ENCODE measurements around the gene TACSTD2. TPM values are rescaled to one million over a fixed set of nuclear protein-coding genes. Genes with fewer than 3 reads are reported as not detected.

Gene TACSTD2
- total RNA-seq, 1 experiment from 2014 or later, result not detected

GRCh38 chr1:58596631-58597052 lies 19.6 kb upstream of the TACSTD2 start:
- Histone ChIP-seq H3K27ac (ENCODE audit: low read depth, low read length, poor library complexity, severe bottlenecking) (no peak overlapping the region), H3K9me3 (ENCODE audit: low read depth, low read length, poor library complexity, severe bottlenecking) (no peaks in the 10 kb centered on the region), H3K4me3 (ENCODE audit: low read depth, low read length, poor library complexity, severe bottlenecking) (no peak overlapping the region), H3K27me3 (replicated peaks; ENCODE audit: insufficient read depth, low read depth, low read length, poor library complexity) (no peaks in the 10 kb centered on the region), H3K36me3 (ENCODE audit: insufficient read depth, low read length, poor library complexity, severe bottlenecking) (no peaks in the 10 kb centered on the region), H3K4me1 (ENCODE audit: insufficient read depth, low read length, poor library complexity, severe bottlenecking) (no peaks in the 10 kb centered on the region)
- CTCF ChIA-PET, result no interaction called here
- DNase-seq (ENCODE audit: low spot score), result no peak
- intact Hi-C loops (cut with micrococcal nuclease; ENCODE audit: unreplicated experiment), result no loop called here
- no peak for TF ChIP-seq CTCF (conservative IDR thresholded peaks at IDR 0.05; ENCODE audit: low read depth, low read length)
- no peak for TF ChIP-seq EZH2 (IDR thresholded peaks at IDR 0.05; ENCODE audit: borderline replicate concordance, low read depth, low read length, poor library complexity, severe bottlenecking)
- no TSS peak for BruUV-seq (replicated peaks)
- POLR2A ChIA-PET (ENCODE audit: low non-redundant PET), result no interaction called here

GRCh38 chr1:58594546-58594945 lies 17.5 kb upstream of the TACSTD2 start:
- H3K36me3 ChIP-seq (ENCODE audit: insufficient read depth, low read length, poor library complexity, severe bottlenecking), result no peaks in the 10 kb centered on the region
- H3K4me1 ChIP-seq (ENCODE audit: insufficient read depth, low read length, poor library complexity, severe bottlenecking), result no peaks in the 10 kb centered on the region
- intact Hi-C loops (cut with micrococcal nuclease; ENCODE audit: unreplicated experiment), result no loop called here
- no peak overlapping the region for H3K27ac ChIP-seq (ENCODE audit: low read depth, low read length, poor library complexity, severe bottlenecking)
- H3K4me3 ChIP-seq (ENCODE audit: low read depth, low read length, poor library complexity, severe bottlenecking), result no peak overlapping the region
- H3K27me3 ChIP-seq (replicated peaks; ENCODE audit: insufficient read depth, low read depth, low read length, poor library complexity), result no peaks in the 10 kb centered on the region
- no TSS peak for BruUV-seq (replicated peaks)
- no peak for DNase-seq (ENCODE audit: low spot score)
- TF ChIP-seq CTCF (conservative IDR thresholded peaks at IDR 0.05; ENCODE audit: low read depth, low read length) (no peak), EZH2 (IDR thresholded peaks at IDR 0.05; ENCODE audit: borderline replicate concordance, low read depth, low read length, poor library complexity, severe bottlenecking) (no peak)
- H3K9me3 ChIP-seq (ENCODE audit: low read depth, low read length, poor library complexity, severe bottlenecking), result no peaks in the 10 kb centered on the region
- ChIA-PET CTCF (no interaction called here), POLR2A (ENCODE audit: low non-redundant PET) (no interaction called here)

GRCh38 chr1:58592522-58593134 lies 15.6 kb upstream of the TACSTD2 start:
- Histone ChIP-seq H3K27me3 (replicated peaks; ENCODE audit: insufficient read depth, low read depth, low read length, poor library complexity) (no peaks in the 10 kb centered on the region), H3K4me1 (ENCODE audit: insufficient read depth, low read length, poor library complexity, severe bottlenecking) (no peaks in the 10 kb centered on the region), H3K27ac (ENCODE audit: low read depth, low read length, poor library complexity, severe bottlenecking) (no peak overlapping the region), H3K9me3 (ENCODE audit: low read depth, low read length, poor library complexity, severe bottlenecking) (no peaks in the 10 kb centered on the region), H3K36me3 (ENCODE audit: insufficient read depth, low read length, poor library complexity, severe bottlenecking) (no peaks in the 10 kb centered on the region), H3K4me3 (ENCODE audit: low read depth, low read length, poor library complexity, severe bottlenecking) (no peak overlapping the region)
- intact Hi-C loops (cut with micrococcal nuclease; ENCODE audit: unreplicated experiment), result no loop called here
- ChIA-PET CTCF (no interaction called here), POLR2A (ENCODE audit: low non-redundant PET) (no interaction called here)
- no peak for TF ChIP-seq EZH2 (IDR thresholded peaks at IDR 0.05; ENCODE audit: borderline replicate concordance, low read depth, low read length, poor library complexity, severe bottlenecking)
- no TSS peak for BruUV-seq (replicated peaks)
- DNase-seq (ENCODE audit: low spot score), result peak; percentile 18

- ChIA-PET CTCF (no interaction called here), POLR2A (ENCODE audit: low non-redundant PET) (no interaction called here)
- intact Hi-C loops (cut with micrococcal nuclease; ENCODE audit: unreplicated experiment), result no loop called here
- no peak overlapping the region for H3K4me3 ChIP-seq (ENCODE audit: low read depth, low read length, poor library complexity, severe bottlenecking)
- no peak for DNase-seq (ENCODE audit: low spot score)
- no peaks in the 10 kb centered on the region for H3K9me3 ChIP-seq (ENCODE audit: low read depth, low read length, poor library complexity, severe bottlenecking)
- H3K27ac ChIP-seq (ENCODE audit: low read depth, low read length, poor library complexity, severe bottlenecking), result no peak overlapping the region
- no peaks in the 10 kb centered on the region for H3K27me3 ChIP-seq (replicated peaks; ENCODE audit: insufficient read depth, low read depth, low read length, poor library complexity)
- no peaks in the 10 kb centered on the region for H3K36me3 ChIP-seq (ENCODE audit: insufficient read depth, low read length, poor library complexity, severe bottlenecking)
- no TSS peak for BruUV-seq (replicated peaks)
- TF ChIP-seq EZH2 (IDR thresholded peaks at IDR 0.05; ENCODE audit: borderline replicate concordance, low read depth, low read length, poor library complexity, severe bottlenecking) (no peak), CTCF (conservative IDR thresholded peaks at IDR 0.05; ENCODE audit: low read depth, low read length) (no peak)
- no peaks in the 10 kb centered on the region for H3K4me1 ChIP-seq (ENCODE audit: insufficient read depth, low read length, poor library complexity, severe bottlenecking)
Measured at GRCh38 chr1:58591806-58592205, 14.8 kb upstream of the TACSTD2 start.
